ENCODE data around the gene C4orf33.
"Not testable (repeated sequence)": the region's sequence is repeated elsewhere in the genome, so short reads cannot be mapped to it uniquely, and the experiment has no call there.

C4orf33 gene

GRCh38 chr4:129095811-129096454, at the start of gene C4orf33:
TSS of gene C4orf33 (plus strand) at chr4:129096152. CDS start at chr4:129102611, 6,459 bp downstream.
- DNase-seq (ENCODE audit: low read depth): peak; percentile 64

- no peak for DNase-seq (ENCODE audit: low read depth)
Observed at GRCh38 chr4:129059028-129059427, 36.9 kb upstream of the C4orf33 start.

GRCh38 chr4:129062580-129062979, 33.4 kb upstream of the C4orf33 start:
- DNase-seq (ENCODE audit: low read depth): no peak

- no peak for DNase-seq (ENCODE audit: low read depth)
Observed at GRCh38 chr4:129063640-129064039, 32.3 kb upstream of the C4orf33 start.

- DNase-seq (ENCODE audit: low read depth): peak; percentile 62
Observed at GRCh38 chr4:129064717-129065116, 31.2 kb upstream of the C4orf33 start.

GRCh38 chr4:129069537-129069936, 26.4 kb upstream of the C4orf33 start:
- DNase-seq (ENCODE audit: low read depth): not testable (repeated sequence)

GRCh38 chr4:129077326-129077725, 18.6 kb upstream of the C4orf33 start:
- DNase-seq (ENCODE audit: low read depth): no peak

GRCh38 chr4:129080129-129080528, 15.8 kb upstream of the C4orf33 start:
- no peak for DNase-seq (ENCODE audit: low read depth)

GRCh38 chr4:129082302-129082701, 13.7 kb upstream of the C4orf33 start:
- no peak for DNase-seq (ENCODE audit: low read depth)

- DNase-seq (ENCODE audit: low read depth): no peak
Observed at GRCh38 chr4:129085472-129085871, 10.5 kb upstream of the C4orf33 start.

- DNase-seq (ENCODE audit: low read depth): no peak
Observed at GRCh38 chr4:129087516-129087915, 8.4 kb upstream of the C4orf33 start.

- peak; percentile 8 for DNase-seq (ENCODE audit: low read depth)
Observed at GRCh38 chr4:129092631-129093190, 3.2 kb upstream of the C4orf33 start.

GRCh38 chr4:129093191-129093920, 2.6 kb upstream of the C4orf33 start, which contains the start of gene SCLT1:
TSS of gene SCLT1 (minus strand) at chr4:129093539. CDS start at chr4:129093103, 436 bp downstream.
- DNase-seq (ENCODE audit: low read depth): peak; percentile 96

- DNase-seq (ENCODE audit: low read depth): no peak
Observed at GRCh38 chr4:129094347-129094746, 1.6 kb upstream of the C4orf33 start.

- DNase-seq (ENCODE audit: low read depth): no peak
Observed at GRCh38 chr4:129098531-129099001, 2.6 kb downstream of the C4orf33 start.

- no peak for DNase-seq (ENCODE audit: low read depth)
Observed at GRCh38 chr4:129109965-129110824, 14.2 kb downstream of the C4orf33 start.

- DNase-seq (ENCODE audit: low read depth): no peak
Observed at GRCh38 chr4:129110931-129111330, 15.0 kb downstream of the C4orf33 start.

- no peak for DNase-seq (ENCODE audit: low read depth)
Observed at GRCh38 chr4:129111919-129112318, 16.0 kb downstream of the C4orf33 start.

GRCh38 chr4:129113434-129113833, 17.5 kb downstream of the C4orf33 start:
- no peak for DNase-seq (ENCODE audit: low read depth)

GRCh38 chr4:129113919-129114318, 18.0 kb downstream of the C4orf33 start:
- DNase-seq (ENCODE audit: low read depth): no peak

GRCh38 chr4:129117705-129118104, 21.8 kb downstream of the C4orf33 start:
- DNase-seq (ENCODE audit: low read depth): no peak

- not testable (repeated sequence) for DNase-seq (ENCODE audit: low read depth)
Observed at GRCh38 chr4:129126614-129127013, 30.7 kb downstream of the C4orf33 start.
